ENCODE data around the gene GRAMD1A.

DNA sequence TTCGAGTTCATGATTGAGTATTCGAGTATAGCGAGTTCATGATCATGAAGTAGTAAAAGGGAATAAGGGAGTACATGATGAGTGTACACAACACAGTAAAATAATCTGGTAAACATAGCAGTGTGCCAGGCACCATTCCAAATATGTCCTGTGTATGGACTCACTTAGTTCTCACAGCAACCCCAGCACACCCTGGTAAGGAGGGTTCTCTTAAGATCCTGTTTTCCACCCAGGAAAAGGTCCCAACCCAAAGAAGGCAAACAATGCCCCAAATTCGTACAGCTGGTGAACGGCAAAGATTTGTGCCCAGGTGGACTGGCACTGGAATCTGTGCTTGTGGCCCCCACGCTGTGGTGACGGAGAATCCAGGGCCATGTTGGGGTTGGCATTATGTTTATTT, 62.8 kb downstream of the GRAMD1A start:
- no peak for TF ChIP-seq EP300 (IDR thresholded peaks at IDR 0.05; ENCODE audit: borderline replicate concordance in 1 of 2, low read depth in 1 of 2, low read length in 1 of 2)
- TF ChIP-seq, protein P1, sequence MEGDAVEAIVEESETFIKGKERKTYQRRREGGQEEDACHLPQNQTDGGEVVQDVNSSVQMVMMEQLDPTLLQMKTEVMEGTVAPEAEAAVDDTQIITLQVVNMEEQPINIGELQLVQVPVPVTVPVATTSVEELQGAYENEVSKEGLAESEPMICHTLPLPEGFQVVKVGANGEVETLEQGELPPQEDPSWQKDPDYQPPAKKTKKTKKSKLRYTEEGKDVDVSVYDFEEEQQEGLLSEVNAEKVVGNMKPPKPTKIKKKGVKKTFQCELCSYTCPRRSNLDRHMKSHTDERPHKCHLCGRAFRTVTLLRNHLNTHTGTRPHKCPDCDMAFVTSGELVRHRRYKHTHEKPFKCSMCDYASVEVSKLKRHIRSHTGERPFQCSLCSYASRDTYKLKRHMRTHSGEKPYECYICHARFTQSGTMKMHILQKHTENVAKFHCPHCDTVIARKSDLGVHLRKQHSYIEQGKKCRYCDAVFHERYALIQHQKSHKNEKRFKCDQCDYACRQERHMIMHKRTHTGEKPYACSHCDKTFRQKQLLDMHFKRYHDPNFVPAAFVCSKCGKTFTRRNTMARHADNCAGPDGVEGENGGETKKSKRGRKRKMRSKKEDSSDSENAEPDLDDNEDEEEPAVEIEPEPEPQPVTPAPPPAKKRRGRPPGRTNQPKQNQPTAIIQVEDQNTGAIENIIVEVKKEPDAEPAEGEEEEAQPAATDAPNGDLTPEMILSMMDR (IDR thresholded peaks at IDR 0.05) = no peak
- TF ChIP-seq POLR2AphosphoS5 (IDR thresholded peaks at IDR 0.05; ENCODE audit: low read depth, low read length) = no peak
- TF ChIP-seq TCF12 (IDR thresholded peaks at IDR 0.05) = no peak
- TF ChIP-seq JUND (IDR thresholded peaks at IDR 0.05) = no peak
- no peak for TF ChIP-seq EZH2phosphoT487 (IDR thresholded peaks at IDR 0.05; ENCODE audit: borderline replicate concordance, low read depth)
- TF ChIP-seq, protein P2, sequence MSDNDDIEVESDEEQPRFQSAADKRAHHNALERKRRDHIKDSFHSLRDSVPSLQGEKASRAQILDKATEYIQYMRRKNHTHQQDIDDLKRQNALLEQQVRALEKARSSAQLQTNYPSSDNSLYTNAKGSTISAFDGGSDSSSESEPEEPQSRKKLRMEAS (IDR thresholded peaks at IDR 0.05; ENCODE audit: low read depth) = no peak
- TF ChIP-seq GABPA (IDR thresholded peaks at IDR 0.05; ENCODE audit: low read depth) = no peak
- TF ChIP-seq, protein P3, sequence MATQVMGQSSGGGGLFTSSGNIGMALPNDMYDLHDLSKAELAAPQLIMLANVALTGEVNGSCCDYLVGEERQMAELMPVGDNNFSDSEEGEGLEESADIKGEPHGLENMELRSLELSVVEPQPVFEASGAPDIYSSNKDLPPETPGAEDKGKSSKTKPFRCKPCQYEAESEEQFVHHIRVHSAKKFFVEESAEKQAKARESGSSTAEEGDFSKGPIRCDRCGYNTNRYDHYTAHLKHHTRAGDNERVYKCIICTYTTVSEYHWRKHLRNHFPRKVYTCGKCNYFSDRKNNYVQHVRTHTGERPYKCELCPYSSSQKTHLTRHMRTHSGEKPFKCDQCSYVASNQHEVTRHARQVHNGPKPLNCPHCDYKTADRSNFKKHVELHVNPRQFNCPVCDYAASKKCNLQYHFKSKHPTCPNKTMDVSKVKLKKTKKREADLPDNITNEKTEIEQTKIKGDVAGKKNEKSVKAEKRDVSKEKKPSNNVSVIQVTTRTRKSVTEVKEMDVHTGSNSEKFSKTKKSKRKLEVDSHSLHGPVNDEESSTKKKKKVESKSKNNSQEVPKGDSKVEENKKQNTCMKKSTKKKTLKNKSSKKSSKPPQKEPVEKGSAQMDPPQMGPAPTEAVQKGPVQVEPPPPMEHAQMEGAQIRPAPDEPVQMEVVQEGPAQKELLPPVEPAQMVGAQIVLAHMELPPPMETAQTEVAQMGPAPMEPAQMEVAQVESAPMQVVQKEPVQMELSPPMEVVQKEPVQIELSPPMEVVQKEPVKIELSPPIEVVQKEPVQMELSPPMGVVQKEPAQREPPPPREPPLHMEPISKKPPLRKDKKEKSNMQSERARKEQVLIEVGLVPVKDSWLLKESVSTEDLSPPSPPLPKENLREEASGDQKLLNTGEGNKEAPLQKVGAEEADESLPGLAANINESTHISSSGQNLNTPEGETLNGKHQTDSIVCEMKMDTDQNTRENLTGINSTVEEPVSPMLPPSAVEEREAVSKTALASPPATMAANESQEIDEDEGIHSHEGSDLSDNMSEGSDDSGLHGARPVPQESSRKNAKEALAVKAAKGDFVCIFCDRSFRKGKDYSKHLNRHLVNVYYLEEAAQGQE (IDR thresholded peaks at IDR 0.05; ENCODE audit: low read depth, low read length) = no peak
- TF ChIP-seq, protein P4, sequence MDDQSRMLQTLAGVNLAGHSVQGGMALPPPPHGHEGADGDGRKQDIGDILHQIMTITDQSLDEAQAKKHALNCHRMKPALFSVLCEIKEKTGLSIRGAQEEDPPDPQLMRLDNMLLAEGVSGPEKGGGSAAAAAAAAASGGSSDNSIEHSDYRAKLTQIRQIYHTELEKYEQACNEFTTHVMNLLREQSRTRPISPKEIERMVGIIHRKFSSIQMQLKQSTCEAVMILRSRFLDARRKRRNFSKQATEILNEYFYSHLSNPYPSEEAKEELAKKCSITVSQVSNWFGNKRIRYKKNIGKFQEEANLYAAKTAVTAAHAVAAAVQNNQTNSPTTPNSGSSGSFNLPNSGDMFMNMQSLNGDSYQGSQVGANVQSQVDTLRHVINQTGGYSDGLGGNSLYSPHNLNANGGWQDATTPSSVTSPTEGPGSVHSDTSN (IDR thresholded peaks at IDR 0.05) = no peak
- TF ChIP-seq RFX5 (IDR thresholded peaks at IDR 0.05; ENCODE audit: low read length) = no peak

Data from SK-N-SH (cell line).